Panc1 (cell line): Measurements from ENCODE around the gene SMAD6.

Experiments used
- POLR2AphosphoS5 ChIP-seq: IDR thresholded peaks from 2 replicates; pipeline ENCODE4 v1.6.1; 2012; ENCODE audit warnings: mild to moderate bottlenecking, low read depth, low read length, moderate library complexity
- REST ChIP-seq, 2 experiments: IDR thresholded peaks; 2 replicates each; pipeline ENCODE4 v1.6.1; 2011 to 2012; ENCODE audit warnings: low read depth in 2 of 2, control low read depth in 1 of 2, low read length in 1 of 2, mild to moderate bottlenecking in 1 of 2, moderate library complexity in 1 of 2; ENCODE audit not compliant: insufficient read depth in 1 of 2
- SIN3A ChIP-seq: IDR thresholded peaks from 2 replicates; pipeline ENCODE4 v1.6.1; 2012; ENCODE audit warnings: low read depth, mild to moderate bottlenecking, low read length, moderate library complexity, borderline replicate concordance; ENCODE audit not compliant: insufficient read depth
- TCF7L2 ChIP-seq: IDR thresholded peaks from 2 replicates; pipeline ENCODE4 v1.6.1; 2011; ENCODE audit warnings: mild to moderate bottlenecking, low read depth, low read length, inconsistent platforms
- TF ChIP-seq, protein P1 (sequence below): fragments of 450-650 bp; IDR thresholded peaks from 2 replicates; pipeline ENCODE4 v1.5.1; 2017; ENCODE audit warnings: mild to moderate bottlenecking

DNA sequence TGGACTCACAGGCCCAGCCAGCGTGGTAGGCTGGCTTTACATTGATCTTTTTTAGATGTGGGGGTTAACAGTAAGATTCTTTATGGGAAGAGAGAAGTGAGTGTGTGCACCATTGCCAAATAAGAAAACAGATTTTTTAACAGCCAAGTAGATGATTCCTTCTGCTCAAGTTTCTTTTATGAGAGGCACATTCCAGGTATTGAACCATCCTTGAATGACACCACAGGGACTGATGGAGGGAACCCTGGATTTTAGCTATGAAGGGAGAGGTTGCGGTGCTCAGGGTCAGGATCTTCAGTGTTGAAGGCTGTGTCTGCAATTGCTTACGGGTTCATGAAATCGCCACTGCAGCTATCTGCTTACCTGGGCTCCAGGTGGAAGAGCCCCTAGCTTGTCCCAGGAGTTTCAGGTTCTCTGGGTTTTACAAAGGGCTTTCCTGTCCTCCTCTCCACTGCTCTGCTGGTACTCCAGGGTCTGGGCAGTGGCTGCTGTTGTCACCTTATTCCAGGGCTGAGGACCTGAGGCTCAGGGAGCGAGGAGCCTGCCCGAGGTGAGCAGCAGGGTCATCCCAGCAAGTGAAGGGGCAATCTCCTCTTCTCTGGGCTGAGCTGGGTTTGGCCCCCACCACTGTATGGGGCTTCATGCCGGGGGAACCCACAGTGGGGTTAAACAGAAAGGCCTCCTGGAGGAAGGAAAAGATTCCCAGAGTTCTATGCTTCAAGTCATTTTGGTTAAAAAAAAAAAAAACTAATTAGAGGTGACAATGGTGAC, 53.4 kb downstream of the SMAD6 start:
- TF ChIP-seq, protein P1, sequence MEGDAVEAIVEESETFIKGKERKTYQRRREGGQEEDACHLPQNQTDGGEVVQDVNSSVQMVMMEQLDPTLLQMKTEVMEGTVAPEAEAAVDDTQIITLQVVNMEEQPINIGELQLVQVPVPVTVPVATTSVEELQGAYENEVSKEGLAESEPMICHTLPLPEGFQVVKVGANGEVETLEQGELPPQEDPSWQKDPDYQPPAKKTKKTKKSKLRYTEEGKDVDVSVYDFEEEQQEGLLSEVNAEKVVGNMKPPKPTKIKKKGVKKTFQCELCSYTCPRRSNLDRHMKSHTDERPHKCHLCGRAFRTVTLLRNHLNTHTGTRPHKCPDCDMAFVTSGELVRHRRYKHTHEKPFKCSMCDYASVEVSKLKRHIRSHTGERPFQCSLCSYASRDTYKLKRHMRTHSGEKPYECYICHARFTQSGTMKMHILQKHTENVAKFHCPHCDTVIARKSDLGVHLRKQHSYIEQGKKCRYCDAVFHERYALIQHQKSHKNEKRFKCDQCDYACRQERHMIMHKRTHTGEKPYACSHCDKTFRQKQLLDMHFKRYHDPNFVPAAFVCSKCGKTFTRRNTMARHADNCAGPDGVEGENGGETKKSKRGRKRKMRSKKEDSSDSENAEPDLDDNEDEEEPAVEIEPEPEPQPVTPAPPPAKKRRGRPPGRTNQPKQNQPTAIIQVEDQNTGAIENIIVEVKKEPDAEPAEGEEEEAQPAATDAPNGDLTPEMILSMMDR = no peak
- TF ChIP-seq POLR2AphosphoS5 (no peak), SIN3A (no peak), TCF7L2 (no peak), REST (IDR thresholded peaks at IDR 0.05; ENCODE audit: insufficient read depth in 1 of 2, low read depth in 2 of 2, low read length in 1 of 2) (no peak)
